Stimulated activated CD4-positive, alpha-beta T cell treated with anti-CD3 and anti-CD28 coated beads, Interleukin-15, amount 100 ng/mL, for 1 hour (primary cell): ENCODE measurements around the gene VWA1.
"Not testable (repeated sequence)": the region's sequence is repeated elsewhere in the genome, so short reads cannot be mapped to it uniquely, and the experiment has no call there.

Experiments
- DNase-seq, 2 donors: peaks; one replicate each; pipeline ENCODE4 v3.0.0-alpha.2; 2020; ENCODE audit warnings: low read depth in 1 of 2, low spot score in 1 of 2

VWA1 gene

GRCh38 chr1:1482856-1483255 is 47.4 kb downstream of the VWA1 start:
- DNase-seq, result no peak

GRCh38 chr1:1483714-1484113 is 48.2 kb downstream of the VWA1 start:
- no peak for DNase-seq

- not testable (repeated sequence) for DNase-seq
Observed at GRCh38 chr1:1484976-1485750, 49.7 kb downstream of the VWA1 start.

GRCh38 chr1:1485755-1486317 is 50.3 kb downstream of the VWA1 start:
- not testable (repeated sequence) for DNase-seq

GRCh38 chr1:1487701-1488100 is 52.2 kb downstream of the VWA1 start:
- DNase-seq, result no peak

- no peak for DNase-seq
Observed at GRCh38 chr1:1489231-1489630, 53.7 kb downstream of the VWA1 start.

- no peak for DNase-seq
Observed at GRCh38 chr1:1489861-1490260, 54.4 kb downstream of the VWA1 start.

GRCh38 chr1:1490633-1491230 is 55.2 kb downstream of the VWA1 start:
- no peak for DNase-seq

- DNase-seq, result no peak
Observed at GRCh38 chr1:1491601-1492000, 56.1 kb downstream of the VWA1 start.
